ENCODE data around the gene OR2T8.

Gene OR2T8

GRCh38 chr1:247966532-247967204, 46.6 kb downstream of the OR2T8 start:
- H3K27ac ChIP-seq (ENCODE audit: low read depth, low read length): no peak overlapping the region

More at GRCh38 chr1:247966532-247967204, 46.6 kb downstream of the OR2T8 start:
- no peaks in the 10 kb centered on the region for H3K4me1 ChIP-seq (ENCODE audit: control insufficient read depth, insufficient read depth, low read length)
- H3K4me3 ChIP-seq (ENCODE audit: low read length): no peak overlapping the region
- no peaks in the 10 kb centered on the region for H3K36me3 ChIP-seq (ENCODE audit: control insufficient read depth, insufficient read depth, low read length)
- H3K9ac ChIP-seq (ENCODE audit: low read length): no peak overlapping the region
- H3K27me3 ChIP-seq (ENCODE audit: control insufficient read depth, insufficient read depth, low read length): no peaks in the 10 kb centered on the region

Data from rectal smooth muscle tissue (tissue), 1 donor.